Caki2 (cell line): ENCODE data around the gene TLX2. TPM values are rescaled to one million over a fixed set of nuclear protein-coding genes. Genes with fewer than 3 reads are reported as not detected.
"Not testable (repeated sequence)": the region's sequence is repeated elsewhere in the genome, so short reads cannot be mapped to it uniquely, and the experiment has no call there.

Source experiments
- DNase-seq: peaks from one replicate; pipeline ENCODE4 v3.0.0-alpha.2; 2015; ENCODE audit warnings: low read depth
- in situ Hi-C: cut with HindIII; loops from 2 replicates; pipeline ENCODE4 v1.10.0; 2016; ENCODE audit warnings: low sequenced_read_pairs, low pct_unique_long_range_greater_than_20kb, mixed read lengths
- total RNA-seq: library from RNA; depleted of rRNA; stranded (reverse); fragments of >200 nt; shearing (Covaris generic); gene quantifications from 2 replicates; pipeline ENCODE4 v1.2.3, GENCODE V29; 2014; ENCODE audit warnings: low replicate concordance; rRNA removed

TLX2 gene
- not detected in 2 replicates for total RNA-seq

- in situ Hi-C loops, result no loop called here
- DNase-seq, result no peak
These were observed at the start of gene TLX2 for GRCh38 chr2:74514368-74515270. Gene TLX2, plus strand, starts transcription at chr2:74514450. Its CDS starts 357 bp downstream, at chr2:74514807.

- in situ Hi-C loops, DNase-seq: not testable (repeated sequence)
These were observed 43.5 kb upstream of the TLX2 start for GRCh38 chr2:74470742-74471141.

- in situ Hi-C loops, result no loop called here
These were observed 42.8 kb upstream of the TLX2 start for GRCh38 chr2:74471332-74472065.

GRCh38 chr2:74472086-74472944, 41.9 kb upstream of the TLX2 start, which contains the start of gene MRPL53:
Gene MRPL53, minus strand, starts transcription at chr2:74472680. Its CDS starts 20 bp downstream, at chr2:74472660.
- DNase-seq, result peak; percentile 88
- in situ Hi-C loops, result no loop called here

More at GRCh38 chr2:74471332-74472065, 42.8 kb upstream of the TLX2 start:
- peak; percentile 47 for DNase-seq

GRCh38 chr2:74472945-74473258, 41.3 kb upstream of the TLX2 start:
- in situ Hi-C loops, result no loop called here
- DNase-seq, result no peak

GRCh38 chr2:74474481-74474880, 39.8 kb upstream of the TLX2 start:
- in situ Hi-C loops, result no loop called here
- DNase-seq, result no peak

- no peak for DNase-seq
- in situ Hi-C loops, result no loop called here
These were observed 39.4 kb upstream of the TLX2 start for GRCh38 chr2:74474899-74475298.

- in situ Hi-C loops, result no loop called here
- no peak for DNase-seq
These were observed 32.8 kb upstream of the TLX2 start for GRCh38 chr2:74481431-74481830.

- in situ Hi-C loops, result no loop called here
These were observed 32.1 kb upstream of the TLX2 start for GRCh38 chr2:74481961-74482800.

GRCh38 chr2:74482801-74483674, 31.2 kb upstream of the TLX2 start, which contains the start of the genes CCDC142 and TTC31:
Gene CCDC142, minus strand, starts transcription at chr2:74482998. Its CDS starts 161 bp downstream, at chr2:74482837.
Gene TTC31, plus strand, starts transcription at chr2:74483081. Its CDS starts 15 bp downstream, at chr2:74483096.
- in situ Hi-C loops, result no loop called here

More at GRCh38 chr2:74481961-74482800, 32.1 kb upstream of the TLX2 start:
- no peak for DNase-seq

GRCh38 chr2:74483675-74484164, 30.5 kb upstream of the TLX2 start:
- DNase-seq, in situ Hi-C loops: not testable (repeated sequence)

More at GRCh38 chr2:74482801-74483674, 31.2 kb upstream of the TLX2 start, which contains the start of the genes CCDC142 and TTC31:
- DNase-seq, result peak; percentile 95

- in situ Hi-C loops, result no loop called here
- no peak for DNase-seq
These were observed 28.1 kb upstream of the TLX2 start for GRCh38 chr2:74486141-74486540.

GRCh38 chr2:74488643-74489481, 25.4 kb upstream of the TLX2 start:
- DNase-seq, result no peak
- in situ Hi-C loops, result no loop called here

GRCh38 chr2:74489906-74490305, 24.3 kb upstream of the TLX2 start:
- DNase-seq, result no peak
- in situ Hi-C loops, result no loop called here
